K562 (cell line): Measurements from ENCODE around the gene SORCS2.

Experiments used
- ATF1 ChIP-seq, 2 experiments: fragments of 450-650 bp in 1 of 2; IDR thresholded peaks; 2 replicates each; pipeline ENCODE4 v1.6.1; 2016; ENCODE audit warnings: missing compliant biosample characterization in 1 of 2, missing genetic modification characterization in 1 of 2
- CHAMP1 ChIP-seq: fragments of 450-650 bp; IDR thresholded peaks from 2 replicates; pipeline ENCODE4 v1.6.1; 2016; ENCODE audit warnings: mild to moderate bottlenecking
- CREB1 ChIP-seq, 2 experiments: sonication (generic) in 1 of 2; formaldehyde crosslinking in 1 of 2; IDR thresholded peaks; 2 replicates each; pipeline versions ENCODE4 v1.6.1 to v1.8.0; 2012 to 2022; ENCODE audit warnings: inconsistent platforms in 1 of 2, mild to moderate bottlenecking in 1 of 2, missing genetic modification reagents in 1 of 2, moderate library complexity in 1 of 2
- CTCF ChIP-seq, 3 experiments: IDR thresholded peaks in 2 of 3; conservative IDR thresholded peaks in 1 of 3; 2 replicates each; pipeline ENCODE4 v1.5.1; 2011 to 2012; ENCODE audit warnings: low read length in 3 of 3, mild to moderate bottlenecking in 3 of 3, control low read depth in 2 of 3, improper control_type of control experiment in 1 of 3, inconsistent platforms in 1 of 3, low read depth in 1 of 3, mixed read lengths in 1 of 3, moderate library complexity in 1 of 3; ENCODE audit not compliant: insufficient read depth in 2 of 3
- NBN ChIP-seq: fragments of 450-650 bp; IDR thresholded peaks from 2 replicates; pipeline ENCODE4 v1.6.1; 2016; ENCODE audit warnings: low read depth, mild to moderate bottlenecking
- POLR2A ChIP-seq: fragments of 450-650 bp; conservative IDR thresholded peaks from 2 replicates; pipeline ENCODE4 v1.6.1; 2016
- SP2 ChIP-seq: IDR thresholded peaks from 2 replicates; pipeline ENCODE4 v1.6.1; 2011; ENCODE audit warnings: mild to moderate bottlenecking, low read depth, low read length, moderate library complexity; ENCODE audit not compliant: poor library complexity, severe bottlenecking; ENCODE audit errors: extremely low read depth
- TF ChIP-seq, protein P1 (sequence below): sonication (generic); formaldehyde crosslinking; IDR thresholded peaks from 2 replicates; pipeline ENCODE4 v1.8.0; 2022; ENCODE audit warnings: mild to moderate bottlenecking, missing genetic modification reagents

- TF ChIP-seq POLR2A (no peak), ATF1 (CRISPR knock-in tag; IDR thresholded peaks at IDR 0.05) (no peak), ATF1 (tag; IDR thresholded peaks at IDR 0.05) (no peak), CTCF (IDR thresholded peaks at IDR 0.05 in 2 of 3, conservative IDR thresholded peaks at IDR 0.05 in 1 of 3; ENCODE audit: insufficient read depth in 2 of 3, low read depth in 1 of 3, low read length in 3 of 3) (no peak), CREB1 (IDR thresholded peaks at IDR 0.05) (no peak), CREB1 (CRISPR knock-in tag; IDR thresholded peaks at IDR 0.05) (no peak), SP2 (no peak), NBN (no peak), CHAMP1 (no peak)
- TF ChIP-seq, protein P1, sequence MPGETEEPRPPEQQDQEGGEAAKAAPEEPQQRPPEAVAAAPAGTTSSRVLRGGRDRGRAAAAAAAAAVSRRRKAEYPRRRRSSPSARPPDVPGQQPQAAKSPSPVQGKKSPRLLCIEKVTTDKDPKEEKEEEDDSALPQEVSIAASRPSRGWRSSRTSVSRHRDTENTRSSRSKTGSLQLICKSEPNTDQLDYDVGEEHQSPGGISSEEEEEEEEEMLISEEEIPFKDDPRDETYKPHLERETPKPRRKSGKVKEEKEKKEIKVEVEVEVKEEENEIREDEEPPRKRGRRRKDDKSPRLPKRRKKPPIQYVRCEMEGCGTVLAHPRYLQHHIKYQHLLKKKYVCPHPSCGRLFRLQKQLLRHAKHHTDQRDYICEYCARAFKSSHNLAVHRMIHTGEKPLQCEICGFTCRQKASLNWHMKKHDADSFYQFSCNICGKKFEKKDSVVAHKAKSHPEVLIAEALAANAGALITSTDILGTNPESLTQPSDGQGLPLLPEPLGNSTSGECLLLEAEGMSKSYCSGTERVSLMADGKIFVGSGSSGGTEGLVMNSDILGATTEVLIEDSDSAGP (CRISPR knock-in tag): no peak
These were observed 572.1 kb downstream of the SORCS2 start for GRCh38 chr4:7764466-7764865.
